Hippocampal formation (tissue), 2 donors: ENCODE data around the gene GPC3.

Source experiments
- DNase-seq, 2 donors: peaks; one replicate each; lab custom pipeline; 2025; lab: John Stamatoyannopoulos, UW

Gene GPC3

GRCh38 chrX:133513123-133513522 lies 472.3 kb downstream of the GPC3 start:
- DNase-seq, result no peak

GRCh38 chrX:133511041-133511440 lies 474.4 kb downstream of the GPC3 start:
- DNase-seq, result no peak

GRCh38 chrX:133497356-133497755 lies 488.0 kb downstream of the GPC3 start:
- no peak for DNase-seq

- DNase-seq, result peak; percentile 1 to 2
Measured at GRCh38 chrX:133495464-133496391, 489.7 kb downstream of the GPC3 start.

GRCh38 chrX:133493366-133493765 lies 492.0 kb downstream of the GPC3 start:
- no peak for DNase-seq

DNA sequence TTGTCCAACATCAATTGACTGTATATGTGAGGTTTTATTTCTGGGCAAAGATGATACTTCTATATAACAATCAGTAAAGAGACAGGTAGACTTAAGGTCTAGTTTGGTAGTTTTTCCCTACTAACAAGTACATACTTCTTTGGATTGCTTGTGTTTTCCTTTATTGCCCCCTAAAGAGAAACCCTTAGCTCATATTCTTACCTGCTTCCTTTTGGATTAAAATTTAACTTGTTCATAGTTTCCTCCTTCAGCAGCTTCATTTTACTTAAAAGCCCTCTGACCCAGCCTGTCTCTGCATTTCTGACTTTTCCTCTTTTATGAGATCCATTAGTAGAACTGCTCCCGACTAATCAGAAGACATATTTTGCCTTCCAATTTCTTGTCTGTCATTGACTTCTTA lies 494.4 kb downstream of the GPC3 start:
- DNase-seq, result no peak
